HL-60 (cell line): ENCODE measurements around the gene WNK1.

Experiments used
- DNase-seq, 2 experiments: peaks; one replicate each; pipeline ENCODE4 v3.0.0-alpha.2; 2010 to 2020; ENCODE audit warnings: low read depth in 1 of 2, low spot score in 1 of 2
- H3K27ac ChIP-seq: fragments of 250-450 bp; sonication (Bioruptor Pico); replicated peaks from 2 replicates; pipeline ENCODE4 v1.5.1; 2020; ENCODE audit warnings: mild to moderate bottlenecking, moderate library complexity
- H3K27me3 ChIP-seq: fragments of 250-450 bp; sonication (Bioruptor Pico); 2 replicates; pipeline ENCODE4 v1.5.1; 2021; ENCODE audit warnings: mild to moderate bottlenecking, moderate library complexity; ENCODE audit not compliant: insufficient read depth, poor library complexity, severe bottlenecking
- H3K4me3 ChIP-seq: replicated peaks from 2 replicates; pipeline ENCODE4 v1.5.1; 2011; ENCODE audit warnings: mild to moderate bottlenecking, control low read depth, low read length; ENCODE audit not compliant: insufficient read depth
- CTCF ChIP-seq: IDR thresholded peaks from one replicate; pipeline ENCODE4 v1.5.1; 2011; ENCODE audit warnings: low read length, control low read depth, inconsistent platforms; ENCODE audit not compliant: insufficient read depth
- GABPA ChIP-seq: IDR thresholded peaks from 2 replicates; pipeline ENCODE4 v1.6.1; 2012; ENCODE audit warnings: low read depth
- POLR2AphosphoS5 ChIP-seq: IDR thresholded peaks from 2 replicates; pipeline ENCODE4 v1.6.1; 2012; ENCODE audit warnings: low read depth
- SPI1 ChIP-seq: IDR thresholded peaks from 2 replicates; pipeline ENCODE4 v1.6.1; 2012; ENCODE audit warnings: low read depth, mild to moderate bottlenecking, borderline replicate concordance
- TF ChIP-seq, protein P1 (sequence below): IDR thresholded peaks from 2 replicates; pipeline ENCODE4 v1.6.1; 2012; ENCODE audit warnings: low read depth; ENCODE audit not compliant: insufficient replicate concordance

The WNK1 gene

DNA sequence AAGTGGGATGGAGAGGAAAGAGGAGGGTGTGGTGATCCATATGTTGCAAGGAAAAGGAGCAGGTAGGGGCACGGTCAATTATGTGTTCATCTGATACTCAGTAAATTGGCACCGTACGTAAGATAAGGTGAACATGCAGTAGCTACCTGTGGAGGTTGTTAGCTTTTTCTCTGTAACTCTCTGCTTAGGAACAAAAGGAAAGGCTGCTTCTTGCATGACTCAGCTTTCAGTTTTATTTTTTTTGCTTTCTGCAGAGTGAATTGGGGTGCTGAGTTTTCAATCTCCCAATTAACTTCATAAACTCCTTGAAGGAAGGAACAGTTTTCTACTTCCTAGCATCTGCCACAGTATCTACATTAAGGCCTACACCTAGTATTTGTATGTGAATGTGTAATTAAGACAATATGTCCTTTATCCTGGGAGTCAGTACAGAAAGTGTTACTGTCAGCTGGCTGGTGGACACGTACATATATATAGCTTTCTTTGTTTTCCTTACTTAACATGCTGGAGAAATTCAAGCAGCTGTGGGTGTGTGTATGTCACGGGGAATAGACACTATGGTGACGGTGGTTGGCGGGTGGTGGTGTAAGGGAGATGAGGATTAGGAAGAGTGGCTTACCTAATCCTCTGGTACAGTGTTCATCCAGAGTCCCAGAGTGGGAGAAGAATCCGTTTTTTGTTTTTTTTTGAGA is 40.1 kb upstream of the WNK1 start:
- no peak for DNase-seq
- Histone ChIP-seq H3K4me3 (no peak overlapping the region), H3K27ac (no peak overlapping the region), H3K27me3 (no peaks in the 10 kb centered on the region)
- TF ChIP-seq, protein P1, sequence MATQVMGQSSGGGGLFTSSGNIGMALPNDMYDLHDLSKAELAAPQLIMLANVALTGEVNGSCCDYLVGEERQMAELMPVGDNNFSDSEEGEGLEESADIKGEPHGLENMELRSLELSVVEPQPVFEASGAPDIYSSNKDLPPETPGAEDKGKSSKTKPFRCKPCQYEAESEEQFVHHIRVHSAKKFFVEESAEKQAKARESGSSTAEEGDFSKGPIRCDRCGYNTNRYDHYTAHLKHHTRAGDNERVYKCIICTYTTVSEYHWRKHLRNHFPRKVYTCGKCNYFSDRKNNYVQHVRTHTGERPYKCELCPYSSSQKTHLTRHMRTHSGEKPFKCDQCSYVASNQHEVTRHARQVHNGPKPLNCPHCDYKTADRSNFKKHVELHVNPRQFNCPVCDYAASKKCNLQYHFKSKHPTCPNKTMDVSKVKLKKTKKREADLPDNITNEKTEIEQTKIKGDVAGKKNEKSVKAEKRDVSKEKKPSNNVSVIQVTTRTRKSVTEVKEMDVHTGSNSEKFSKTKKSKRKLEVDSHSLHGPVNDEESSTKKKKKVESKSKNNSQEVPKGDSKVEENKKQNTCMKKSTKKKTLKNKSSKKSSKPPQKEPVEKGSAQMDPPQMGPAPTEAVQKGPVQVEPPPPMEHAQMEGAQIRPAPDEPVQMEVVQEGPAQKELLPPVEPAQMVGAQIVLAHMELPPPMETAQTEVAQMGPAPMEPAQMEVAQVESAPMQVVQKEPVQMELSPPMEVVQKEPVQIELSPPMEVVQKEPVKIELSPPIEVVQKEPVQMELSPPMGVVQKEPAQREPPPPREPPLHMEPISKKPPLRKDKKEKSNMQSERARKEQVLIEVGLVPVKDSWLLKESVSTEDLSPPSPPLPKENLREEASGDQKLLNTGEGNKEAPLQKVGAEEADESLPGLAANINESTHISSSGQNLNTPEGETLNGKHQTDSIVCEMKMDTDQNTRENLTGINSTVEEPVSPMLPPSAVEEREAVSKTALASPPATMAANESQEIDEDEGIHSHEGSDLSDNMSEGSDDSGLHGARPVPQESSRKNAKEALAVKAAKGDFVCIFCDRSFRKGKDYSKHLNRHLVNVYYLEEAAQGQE: no peak

- H3K27ac ChIP-seq: no peak overlapping the region
- no peaks in the 10 kb centered on the region for H3K27me3 ChIP-seq
- TF ChIP-seq POLR2AphosphoS5 (no peak), GABPA (no peak), SPI1 (no peak), CTCF (no peak)
- TF ChIP-seq, protein P1: no peak
- no peak overlapping the region for H3K4me3 ChIP-seq
- no peak for DNase-seq
Observed at GRCh38 chr12:713281-713875, 39.0 kb upstream of the WNK1 start.

DNA sequence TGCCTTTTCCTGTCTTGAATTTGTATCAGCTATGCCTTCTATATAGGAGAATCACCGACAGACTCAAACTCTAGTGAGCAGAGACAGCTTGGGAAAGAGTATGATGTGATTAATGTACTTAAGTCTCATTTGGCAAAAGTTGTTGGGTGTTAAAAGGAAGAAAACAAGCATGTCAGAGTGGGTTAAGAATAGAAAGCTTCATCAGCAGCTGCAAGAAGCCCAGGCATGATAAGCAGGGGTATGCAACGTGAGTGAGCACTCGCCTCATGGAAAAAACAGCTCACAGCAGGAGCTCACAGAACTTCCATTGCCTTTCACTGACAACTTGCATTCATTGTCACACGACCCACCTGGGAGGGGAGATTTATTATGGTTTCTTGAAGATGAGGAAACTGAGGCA is 35.9 kb upstream of the WNK1 start:
- no peaks in the 10 kb centered on the region for H3K27me3 ChIP-seq
- H3K4me3 ChIP-seq: no peak overlapping the region
- no peak for DNase-seq
- TF ChIP-seq, protein P1: no peak
- TF ChIP-seq GABPA (no peak), SPI1 (no peak), POLR2AphosphoS5 (no peak)
- H3K27ac ChIP-seq: no peak overlapping the region

DNA sequence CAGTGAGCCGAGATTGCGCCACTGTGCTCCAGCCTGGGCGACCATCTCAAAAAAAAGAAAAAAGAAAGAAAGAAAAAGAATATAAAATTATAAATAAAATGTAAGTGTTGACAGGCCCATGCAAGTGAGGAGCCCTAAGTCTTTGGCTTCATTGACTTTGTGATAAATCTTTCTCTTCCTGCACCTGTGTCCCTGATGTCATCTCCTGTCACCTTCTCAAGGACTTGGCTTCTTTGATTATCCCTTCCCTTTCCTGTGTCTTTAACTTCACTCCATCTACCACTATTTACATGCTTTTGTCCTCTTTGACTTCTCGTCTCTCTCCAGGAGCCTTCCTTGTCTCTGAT is 33.6 kb upstream of the WNK1 start:
- Histone ChIP-seq H3K27me3 (no peaks in the 10 kb centered on the region), H3K27ac (peak overlapping the region; percentile 53; the same call in 1 of the 2 replicates), H3K4me3 (no peak overlapping the region)
- no peak for TF ChIP-seq GABPA
- no peak for TF ChIP-seq CTCF
- TF ChIP-seq, protein P1: no peak
- TF ChIP-seq POLR2AphosphoS5: no peak
- TF ChIP-seq SPI1: no peak
- no peak for DNase-seq
